Stimulated activated CD4-positive, alpha-beta T cell treated with anti-CD3 and anti-CD28 coated beads, TNF-alpha, amount 100 ng/mL, for 48 hours (primary cell): Measurements from ENCODE around the gene RRP1B.

ENCODE experiments used
- DNase-seq, 3 donors: peaks; one replicate each; pipeline ENCODE4 v3.0.0-alpha.2; 2020; ENCODE audit warnings: low read depth in 3 of 3

Gene RRP1B

GRCh38 chr21:43743947-43744346 is 84.6 kb downstream of the RRP1B start:
- DNase-seq = no peak

- DNase-seq = no peak
Observed at GRCh38 chr21:43744725-43745124, 85.4 kb downstream of the RRP1B start.
